SK-N-SH treated with all-trans-retinoic acid at 6 μM for 48 hours (cell line): ENCODE results near the gene FAM210A.

Source experiments
- ATAC-seq: fragments of 200-7000 bp; cut with Tn5 transposase; 3 replicates; pipeline ENCODE4 v1.9.1; 2020; ENCODE audit warnings: mild to moderate bottlenecking, moderate library complexity
- ARNTL ChIP-seq: fragments of 450-650 bp; formaldehyde crosslinking; IDR thresholded peaks from 2 replicates; pipeline ENCODE4 v1.5.0; 2020; ENCODE audit warnings: low read depth, mild to moderate bottlenecking, moderate library complexity, borderline replicate concordance
- BACH2 ChIP-seq: fragments of 250-450 bp; sonication (Bioruptor Pico); IDR thresholded peaks from 2 replicates; pipeline ENCODE4 v1.9.0; 2021; ENCODE audit warnings: mild to moderate bottlenecking, borderline replicate concordance
- CSDC2 ChIP-seq: fragments of 250-450 bp; sonication (Bioruptor Pico); IDR thresholded peaks from 2 replicates; pipeline ENCODE4 v1.5.0; 2020; ENCODE audit warnings: mild to moderate bottlenecking, moderate library complexity
- ESRRG ChIP-seq: fragments of 250-450 bp; sonication (Bioruptor Pico); IDR thresholded peaks from 2 replicates; pipeline ENCODE4 v1.6.1; 2021; ENCODE audit warnings: mild to moderate bottlenecking
- GLIS3 ChIP-seq: fragments of 250-450 bp; sonication (Bioruptor Pico); IDR thresholded peaks from 2 replicates; pipeline ENCODE4 v1.5.0; 2020; ENCODE audit warnings: mild to moderate bottlenecking, moderate library complexity
- ISL1 ChIP-seq: fragments of 250-450 bp; sonication (Bioruptor Pico); IDR thresholded peaks from 2 replicates; pipeline ENCODE4 v2.1.2; 2022; ENCODE audit warnings: mild to moderate bottlenecking, moderate library complexity
- OSR1 ChIP-seq: fragments of 250-450 bp; sonication (Bioruptor Pico); IDR thresholded peaks from 2 replicates; pipeline ENCODE4 v1.8.0; 2022; ENCODE audit warnings: moderate library complexity, mild to moderate bottlenecking, inconsistent platforms
- PPARA ChIP-seq: fragments of 250-450 bp; sonication (Bioruptor Pico); IDR thresholded peaks from 2 replicates; pipeline ENCODE4 v1.5.0; 2020; ENCODE audit warnings: mild to moderate bottlenecking, borderline replicate concordance
- SNAI2 ChIP-seq: fragments of 250-450 bp; sonication (Bioruptor Pico); IDR thresholded peaks from 2 replicates; pipeline ENCODE4 v1.5.0; 2020; ENCODE audit warnings: mild to moderate bottlenecking, moderate library complexity
- TCF4 ChIP-seq: fragments of 250-450 bp; sonication (Bioruptor Pico); IDR thresholded peaks from 2 replicates; pipeline ENCODE4 v1.8.0; 2021; ENCODE audit warnings: mild to moderate bottlenecking, moderate library complexity, borderline replicate concordance
- TOX ChIP-seq: fragments of 250-450 bp; sonication (Bioruptor Pico); IDR thresholded peaks from 2 replicates; pipeline ENCODE4 v1.8.0; 2021; ENCODE audit warnings: mild to moderate bottlenecking, moderate library complexity, borderline replicate concordance
- ZC3H10 ChIP-seq: fragments of 250-450 bp; sonication (Bioruptor Pico); IDR thresholded peaks from 2 replicates; pipeline ENCODE4 v1.5.1; 2021; ENCODE audit warnings: mild to moderate bottlenecking, moderate library complexity
- ZFP3 ChIP-seq: fragments of 250-450 bp; sonication (Bioruptor Pico); IDR thresholded peaks from 2 replicates; pipeline ENCODE4 v1.5.0; 2020; ENCODE audit warnings: mild to moderate bottlenecking, moderate library complexity
- ZNF565 ChIP-seq: fragments of 450-650 bp; formaldehyde crosslinking; conservative IDR thresholded peaks from 2 replicates; pipeline ENCODE4 v1.5.0; 2020; ENCODE audit warnings: low read depth, mild to moderate bottlenecking, moderate library complexity
- ZNF70 ChIP-seq: fragments of 450-650 bp; formaldehyde crosslinking; IDR thresholded peaks from 2 replicates; pipeline ENCODE4 v1.5.0; 2020; ENCODE audit warnings: mild to moderate bottlenecking, moderate library complexity
- ZNF8 ChIP-seq: fragments of 450-650 bp; formaldehyde crosslinking; IDR thresholded peaks from 2 replicates; pipeline ENCODE4 v1.5.0; 2020; ENCODE audit warnings: mild to moderate bottlenecking, moderate library complexity
- TF ChIP-seq, protein P1 (sequence below): fragments of 250-450 bp; sonication (Bioruptor Pico); IDR thresholded peaks from 2 replicates; pipeline ENCODE4 v1.5.1; 2020; ENCODE audit warnings: low read depth, mild to moderate bottlenecking, moderate library complexity
- TF ChIP-seq, protein P2 (sequence below): fragments of 250-450 bp; sonication (Bioruptor Pico); IDR thresholded peaks from 2 replicates; pipeline ENCODE4 v1.5.0; 2020; ENCODE audit warnings: mild to moderate bottlenecking, moderate library complexity
- TF ChIP-seq, protein P3 (sequence below): fragments of 250-450 bp; sonication (Bioruptor Pico); IDR thresholded peaks from 2 replicates; pipeline ENCODE4 v1.8.0; 2021; ENCODE audit warnings: low read depth, mild to moderate bottlenecking, moderate library complexity, borderline replicate concordance
- TF ChIP-seq, protein P4 (sequence below): fragments of 250-450 bp; sonication (Bioruptor Pico); IDR thresholded peaks from 2 replicates; pipeline ENCODE4 v1.5.1; 2021; ENCODE audit warnings: mild to moderate bottlenecking, moderate library complexity
- TF ChIP-seq, protein P5 (sequence below): fragments of 250-450 bp; sonication (Bioruptor Pico); IDR thresholded peaks from 2 replicates; pipeline ENCODE4 v1.8.0; 2020; ENCODE audit warnings: mild to moderate bottlenecking, moderate library complexity, borderline replicate concordance

FAM210A gene

DNA sequence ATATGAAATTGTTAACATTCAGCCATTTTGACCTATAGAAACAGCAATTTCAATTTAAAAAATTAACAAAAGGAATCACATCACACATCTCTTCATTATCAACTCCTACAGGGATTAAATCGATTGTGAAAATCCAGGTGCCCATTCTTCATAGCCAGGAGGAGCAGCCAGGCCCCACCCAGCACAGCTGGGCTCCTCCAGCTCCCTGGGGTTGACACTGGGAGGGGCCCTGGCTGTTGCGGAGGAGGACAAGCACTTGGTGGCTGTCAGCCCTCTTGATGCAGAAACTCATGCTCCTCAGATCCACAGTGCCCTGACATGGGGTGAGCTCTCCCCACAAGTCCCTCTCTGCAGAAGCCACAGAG is 99.8 kb downstream of the FAM210A start:
- no peak for ATAC-seq
- TF ChIP-seq, protein P1, sequence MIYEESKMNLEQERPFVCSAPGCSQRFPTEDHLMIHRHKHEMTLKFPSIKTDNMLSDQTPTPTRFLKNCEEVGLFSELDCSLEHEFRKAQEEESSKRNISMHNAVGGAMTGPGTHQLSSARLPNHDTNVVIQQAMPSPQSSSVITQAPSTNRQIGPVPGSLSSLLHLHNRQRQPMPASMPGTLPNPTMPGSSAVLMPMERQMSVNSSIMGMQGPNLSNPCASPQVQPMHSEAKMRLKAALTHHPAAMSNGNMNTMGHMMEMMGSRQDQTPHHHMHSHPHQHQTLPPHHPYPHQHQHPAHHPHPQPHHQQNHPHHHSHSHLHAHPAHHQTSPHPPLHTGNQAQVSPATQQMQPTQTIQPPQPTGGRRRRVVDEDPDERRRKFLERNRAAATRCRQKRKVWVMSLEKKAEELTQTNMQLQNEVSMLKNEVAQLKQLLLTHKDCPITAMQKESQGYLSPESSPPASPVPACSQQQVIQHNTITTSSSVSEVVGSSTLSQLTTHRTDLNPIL (CRISPR knock-in tag) = no peak
- no peak for TF ChIP-seq ZNF565
- TF ChIP-seq PPARA (CRISPR knock-in tag) = no peak
- no peak for TF ChIP-seq OSR1
- TF ChIP-seq ISL1 (CRISPR knock-in tag) = no peak
- TF ChIP-seq GLIS3 (CRISPR knock-in tag) = no peak
- TF ChIP-seq ARNTL (CRISPR knock-in tag) = no peak
- TF ChIP-seq, all 23 proteins: peak for 0

DNA sequence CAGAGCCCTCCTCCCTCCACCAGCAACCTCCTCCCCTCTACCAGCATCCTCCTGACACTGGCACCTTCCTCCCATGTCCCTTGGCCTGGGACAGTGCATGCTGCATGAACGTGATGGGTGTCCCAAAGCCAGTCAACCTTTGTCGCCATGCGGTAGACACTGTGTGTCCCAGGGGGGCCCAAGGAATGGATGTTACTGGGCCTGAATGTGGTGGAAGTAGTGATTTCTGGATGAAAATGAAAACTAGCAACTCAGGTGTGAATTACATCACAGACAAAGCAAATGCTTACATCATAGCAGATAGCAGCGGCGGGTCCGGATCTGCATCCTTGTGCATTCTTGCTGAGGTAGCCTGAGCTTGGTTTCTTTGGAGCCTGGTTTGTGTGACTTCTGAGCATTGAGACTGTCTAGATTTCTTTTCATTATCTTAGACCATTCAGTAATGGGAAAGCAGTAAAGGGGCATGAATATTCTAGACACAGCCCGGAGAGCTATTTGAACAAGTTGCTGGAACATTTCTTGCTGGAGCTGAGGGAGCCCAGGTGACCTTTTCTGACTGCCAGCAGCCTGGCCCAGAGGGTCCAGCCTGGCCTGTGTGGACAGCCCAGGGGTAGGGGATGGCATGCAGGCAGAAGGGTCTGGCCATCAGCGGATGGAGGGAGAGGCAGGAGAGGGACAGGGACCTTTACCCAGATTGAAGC is 100.4 kb downstream of the FAM210A start:
- ATAC-seq = no peak
- no peak for TF ChIP-seq ESRRG (CRISPR knock-in tag)
- TF ChIP-seq ZNF8 = no peak
- TF ChIP-seq ZC3H10 (CRISPR knock-in tag) = no peak
- no peak for TF ChIP-seq CSDC2
- TF ChIP-seq, protein P2, sequence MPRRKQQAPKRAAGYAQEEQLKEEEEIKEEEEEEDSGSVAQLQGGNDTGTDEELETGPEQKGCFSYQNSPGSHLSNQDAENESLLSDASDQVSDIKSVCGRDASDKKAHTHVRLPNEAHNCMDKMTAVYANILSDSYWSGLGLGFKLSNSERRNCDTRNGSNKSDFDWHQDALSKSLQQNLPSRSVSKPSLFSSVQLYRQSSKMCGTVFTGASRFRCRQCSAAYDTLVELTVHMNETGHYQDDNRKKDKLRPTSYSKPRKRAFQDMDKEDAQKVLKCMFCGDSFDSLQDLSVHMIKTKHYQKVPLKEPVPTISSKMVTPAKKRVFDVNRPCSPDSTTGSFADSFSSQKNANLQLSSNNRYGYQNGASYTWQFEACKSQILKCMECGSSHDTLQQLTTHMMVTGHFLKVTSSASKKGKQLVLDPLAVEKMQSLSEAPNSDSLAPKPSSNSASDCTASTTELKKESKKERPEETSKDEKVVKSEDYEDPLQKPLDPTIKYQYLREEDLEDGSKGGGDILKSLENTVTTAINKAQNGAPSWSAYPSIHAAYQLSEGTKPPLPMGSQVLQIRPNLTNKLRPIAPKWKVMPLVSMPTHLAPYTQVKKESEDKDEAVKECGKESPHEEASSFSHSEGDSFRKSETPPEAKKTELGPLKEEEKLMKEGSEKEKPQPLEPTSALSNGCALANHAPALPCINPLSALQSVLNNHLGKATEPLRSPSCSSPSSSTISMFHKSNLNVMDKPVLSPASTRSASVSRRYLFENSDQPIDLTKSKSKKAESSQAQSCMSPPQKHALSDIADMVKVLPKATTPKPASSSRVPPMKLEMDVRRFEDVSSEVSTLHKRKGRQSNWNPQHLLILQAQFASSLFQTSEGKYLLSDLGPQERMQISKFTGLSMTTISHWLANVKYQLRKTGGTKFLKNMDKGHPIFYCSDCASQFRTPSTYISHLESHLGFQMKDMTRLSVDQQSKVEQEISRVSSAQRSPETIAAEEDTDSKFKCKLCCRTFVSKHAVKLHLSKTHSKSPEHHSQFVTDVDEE (CRISPR knock-in tag) = no peak
- TF ChIP-seq ZNF565 = no peak
- TF ChIP-seq TOX = no peak
- no peak for TF ChIP-seq OSR1
- TF ChIP-seq GLIS3 (CRISPR knock-in tag) = no peak
- no peak for TF ChIP-seq ARNTL (CRISPR knock-in tag)
- TF ChIP-seq ZNF70 (CRISPR knock-in tag) = no peak
- TF ChIP-seq, protein P3, sequence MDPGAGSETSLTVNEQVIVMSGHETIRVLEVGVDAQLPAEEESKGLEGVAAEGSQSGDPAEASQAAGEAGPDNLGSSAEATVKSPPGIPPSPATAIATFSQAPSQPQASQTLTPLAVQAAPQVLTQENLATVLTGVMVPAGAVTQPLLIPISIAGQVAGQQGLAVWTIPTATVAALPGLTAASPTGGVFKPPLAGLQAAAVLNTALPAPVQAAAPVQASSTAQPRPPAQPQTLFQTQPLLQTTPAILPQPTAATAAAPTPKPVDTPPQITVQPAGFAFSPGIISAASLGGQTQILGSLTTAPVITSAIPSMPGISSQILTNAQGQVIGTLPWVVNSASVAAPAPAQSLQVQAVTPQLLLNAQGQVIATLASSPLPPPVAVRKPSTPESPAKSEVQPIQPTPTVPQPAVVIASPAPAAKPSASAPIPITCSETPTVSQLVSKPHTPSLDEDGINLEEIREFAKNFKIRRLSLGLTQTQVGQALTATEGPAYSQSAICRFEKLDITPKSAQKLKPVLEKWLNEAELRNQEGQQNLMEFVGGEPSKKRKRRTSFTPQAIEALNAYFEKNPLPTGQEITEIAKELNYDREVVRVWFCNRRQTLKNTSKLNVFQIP = no peak
- TF ChIP-seq ZFP3 (CRISPR knock-in tag) = no peak
- TF ChIP-seq PPARA (CRISPR knock-in tag) = no peak
- TF ChIP-seq, protein P4, sequence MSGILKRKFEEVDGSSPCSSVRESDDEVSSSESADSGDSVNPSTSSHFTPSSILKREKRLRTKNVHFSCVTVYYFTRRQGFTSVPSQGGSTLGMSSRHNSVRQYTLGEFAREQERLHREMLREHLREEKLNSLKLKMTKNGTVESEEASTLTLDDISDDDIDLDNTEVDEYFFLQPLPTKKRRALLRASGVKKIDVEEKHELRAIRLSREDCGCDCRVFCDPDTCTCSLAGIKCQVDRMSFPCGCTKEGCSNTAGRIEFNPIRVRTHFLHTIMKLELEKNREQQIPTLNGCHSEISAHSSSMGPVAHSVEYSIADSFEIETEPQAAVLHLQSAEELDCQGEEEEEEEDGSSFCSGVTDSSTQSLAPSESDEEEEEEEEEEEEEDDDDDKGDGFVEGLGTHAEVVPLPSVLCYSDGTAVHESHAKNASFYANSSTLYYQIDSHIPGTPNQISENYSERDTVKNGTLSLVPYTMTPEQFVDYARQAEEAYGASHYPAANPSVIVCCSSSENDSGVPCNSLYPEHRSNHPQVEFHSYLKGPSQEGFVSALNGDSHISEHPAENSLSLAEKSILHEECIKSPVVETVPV (CRISPR knock-in tag) = no peak
- TF ChIP-seq BACH2 = no peak

DNA sequence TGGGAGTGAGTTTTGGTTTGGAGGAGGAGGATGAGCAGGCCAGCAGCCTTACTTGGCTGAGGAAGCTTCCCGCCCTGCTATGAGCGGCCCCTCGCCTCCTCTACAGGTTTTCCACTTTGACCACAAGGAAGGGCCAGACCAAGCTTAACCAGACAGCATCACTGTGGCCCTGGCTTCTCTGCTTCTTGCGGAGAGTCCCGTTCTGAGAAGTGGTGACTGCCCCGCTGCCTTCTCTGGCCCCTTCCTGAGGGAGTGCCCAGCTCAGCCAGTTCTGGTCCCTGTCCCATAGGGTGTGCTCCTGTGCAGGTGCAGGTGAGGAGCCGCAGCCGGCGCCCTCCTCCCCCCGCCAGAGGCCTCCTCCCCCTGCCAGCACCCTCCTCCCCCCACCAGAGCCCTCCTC is 101.0 kb downstream of the FAM210A start:
- TF ChIP-seq ZNF565 (no peak), PPARA (CRISPR knock-in tag) (no peak), OSR1 (no peak), GLIS3 (CRISPR knock-in tag) (no peak), BACH2 (no peak), TCF4 (CRISPR knock-in tag) (no peak), SNAI2 (no peak)
- TF ChIP-seq, protein P4 (CRISPR knock-in tag) = no peak
- TF ChIP-seq, protein P2 (CRISPR knock-in tag) = no peak
- TF ChIP-seq, protein P5, sequence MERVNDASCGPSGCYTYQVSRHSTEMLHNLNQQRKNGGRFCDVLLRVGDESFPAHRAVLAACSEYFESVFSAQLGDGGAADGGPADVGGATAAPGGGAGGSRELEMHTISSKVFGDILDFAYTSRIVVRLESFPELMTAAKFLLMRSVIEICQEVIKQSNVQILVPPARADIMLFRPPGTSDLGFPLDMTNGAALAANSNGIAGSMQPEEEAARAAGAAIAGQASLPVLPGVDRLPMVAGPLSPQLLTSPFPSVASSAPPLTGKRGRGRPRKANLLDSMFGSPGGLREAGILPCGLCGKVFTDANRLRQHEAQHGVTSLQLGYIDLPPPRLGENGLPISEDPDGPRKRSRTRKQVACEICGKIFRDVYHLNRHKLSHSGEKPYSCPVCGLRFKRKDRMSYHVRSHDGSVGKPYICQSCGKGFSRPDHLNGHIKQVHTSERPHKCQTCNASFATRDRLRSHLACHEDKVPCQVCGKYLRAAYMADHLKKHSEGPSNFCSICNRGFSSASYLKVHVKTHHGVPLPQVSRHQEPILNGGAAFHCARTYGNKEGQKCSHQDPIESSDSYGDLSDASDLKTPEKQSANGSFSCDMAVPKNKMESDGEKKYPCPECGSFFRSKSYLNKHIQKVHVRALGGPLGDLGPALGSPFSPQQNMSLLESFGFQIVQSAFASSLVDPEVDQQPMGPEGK (CRISPR knock-in tag) = no peak
- ATAC-seq = no peak
